GM12878 (cell line): ENCODE measurements around the gene MIGA2. TPM values are rescaled to one million over a fixed set of nuclear protein-coding genes. Genes with fewer than 3 reads are reported as not detected.

Experiments used
- ATAC-seq: fragments of 200-7000 bp; cut with Tn5 transposase; 3 replicates; pipeline ENCODE4 v1.9.1; 2020; ENCODE audit warnings: mild to moderate bottlenecking, moderate library complexity
- BruUV-seq: library from RNA; stranded (reverse); fragments of 400-500 nt; replicated peaks from 2 replicates; lab custom pipeline; 2021; lab: Mats Ljungman, UMichigan
- CTCF ChIA-PET: fragments of 300-600 bp; sonication (Branson Sonifier 250); formaldehyde crosslinking; extraction: SDS; loops from one replicate; lab custom pipeline; 2021; ENCODE audit warnings: inconsistent platforms; lab: Yijun Ruan, JAX
- POLR2A ChIA-PET: fragments of 350-600 bp; formaldehyde crosslinking; extraction: SDS; loops from one replicate; lab custom pipeline; 2021; ENCODE audit warnings: inconsistent platforms; lab: Charles Lee
- RAD21 ChIA-PET: fragments of 300-600 bp; sonication (Branson Sonifier 250); formaldehyde crosslinking; loops from one replicate; lab custom pipeline; 2023; ENCODE audit warnings: antibody characterized with exemption; ENCODE audit not compliant: unreplicated experiment; lab: Charles Lee
- SMC1A ChIA-PET: fragments of 300-600 bp; sonication (Branson Sonifier 250); formaldehyde crosslinking; loops from one replicate; lab custom pipeline; 2023; ENCODE audit not compliant: unreplicated experiment, uncharacterized antibody; lab: Charles Lee
- DNase-seq: peaks from one replicate; pipeline ENCODE4 v3.0.0-alpha.2; 2011; ENCODE audit warnings: low read depth, low spot score
- FAIRE-seq: peaks from 3 replicates; lab custom pipeline; 2011; peaks lifted over from hg19 to GRCh38; lab: Jason Lieb, UNC
- H2AFZ ChIP-seq: 2 replicates; pipeline ENCODE4 v1.6.0; 2011; ENCODE audit warnings: low read depth, low read length, control low read depth; ENCODE audit not compliant: control insufficient read depth
- H3K27ac ChIP-seq: 2 replicates; pipeline ENCODE4 v1.5.1; 2011; ENCODE audit warnings: control low read depth; ENCODE audit not compliant: control insufficient read depth, insufficient read depth
- H3K27me3 ChIP-seq, 2 experiments: replicated peaks in 1 of 2; 2 replicates each; pipeline versions ENCODE4 v1.6.0 to v1.6.1; 2011; ENCODE audit warnings: low read length in 1 of 2; ENCODE audit not compliant: control insufficient read depth in 2 of 2, insufficient read depth in 2 of 2
- H3K36me3 ChIP-seq, 2 experiments: 2 replicates each; pipeline ENCODE4 v1.5.1; 2011; ENCODE audit warnings: low read length in 1 of 2; ENCODE audit not compliant: control insufficient read depth in 2 of 2, insufficient read depth in 2 of 2
- H3K4me1 ChIP-seq: 2 replicates; pipeline ENCODE4 v1.6.1; 2011; ENCODE audit warnings: mild to moderate bottlenecking, low read length, moderate library complexity, mixed read lengths; ENCODE audit not compliant: control insufficient read depth, insufficient read depth
- H3K4me2 ChIP-seq: 2 replicates; pipeline ENCODE4 v1.6.0; 2011; ENCODE audit warnings: control low read depth; ENCODE audit not compliant: control insufficient read depth, insufficient read depth
- H3K4me3 ChIP-seq: fragments of 200-600 bp; sonication (generic); 2 replicates; pipeline ENCODE4 v1.5.1; 2016
- H3K79me2 ChIP-seq: 2 replicates; pipeline ENCODE4 v1.6.0; 2011; ENCODE audit warnings: low read length; ENCODE audit not compliant: control insufficient read depth, insufficient read depth
- H3K9ac ChIP-seq: 2 replicates; pipeline ENCODE4 v1.8.0; 2011; ENCODE audit warnings: low read length, control low read depth, mixed read lengths; ENCODE audit not compliant: control insufficient read depth, insufficient read depth
- H3K9me3 ChIP-seq: replicated peaks from 3 replicates; pipeline ENCODE4 v1.5.1; 2011; ENCODE audit warnings: mild to moderate bottlenecking, low read length; ENCODE audit not compliant: control insufficient read depth, insufficient read depth
- H4K20me1 ChIP-seq: 2 replicates; pipeline ENCODE4 v1.6.0; 2011; ENCODE audit not compliant: control insufficient read depth, insufficient read depth
- EZH2 ChIP-seq: IDR thresholded peaks from 2 replicates; pipeline ENCODE4 v1.6.1; 2012; ENCODE audit warnings: low read depth, mild to moderate bottlenecking, control low read depth, inconsistent platforms, low read length, borderline replicate concordance; ENCODE audit not compliant: control insufficient read depth
- MTA3 ChIP-seq: IDR thresholded peaks from 2 replicates; pipeline ENCODE4 v1.6.1; 2012; ENCODE audit warnings: low read length, inconsistent platforms, borderline replicate concordance
- TCF3 ChIP-seq: IDR thresholded peaks from 2 replicates; pipeline ENCODE4 v1.6.1; 2012; ENCODE audit warnings: low read depth, mild to moderate bottlenecking, low read length, borderline replicate concordance; ENCODE audit not compliant: insufficient read depth
- ZBED1 ChIP-seq: IDR thresholded peaks from 2 replicates; pipeline ENCODE4 v1.6.1; 2016; ENCODE audit warnings: borderline replicate concordance
- ZNF217 ChIP-seq: fragments of 450-650 bp; IDR thresholded peaks from 2 replicates; pipeline ENCODE4 v1.6.1; 2017; ENCODE audit warnings: antibody characterized with exemption, mild to moderate bottlenecking
- WGBS: methylation state at CpG from one replicate; pipeline ENCODE4 v1.1.6; 2016; ENCODE audit warnings: low lambda C conversion rate; ENCODE audit not compliant: insufficient replicate concordance, insufficient coverage; ENCODE audit errors: missing lambda C conversion rate; 5-methylcytosine and 5-hydroxymethylcytosine counted together
- in situ Hi-C: fragments of 300-500 bp; cut with MboI; formaldehyde crosslinking; loops from 9 replicates; pipeline ENCODE4 v1.14.3; 2018; ENCODE audit warnings: mixed read lengths
- intact Hi-C: fragments of 100-400 bp; cut with micrococcal nuclease; formaldehyde crosslinking; loops from one replicate; pipeline ENCODE4 v1.14.2; 2022; ENCODE audit not compliant: unreplicated experiment
- polyA plus RNA-seq, 11 experiments: library from polyadenylated mRNA; depleted of rRNA in 4 of 11; unstranded in 6 of 11; stranded (reverse) in 5 of 11; fragments of >200 nt; fragmentation: Nextera tagmentation in 4 of 11; fragmentation: Illumina TruSeq in 1 of 11; extraction: Ambion mirVana in 4 of 11; extraction: Trizol in 1 of 11; gene quantifications; 1 replicate in 1 of 11; 2 replicates in 10 of 11; pipeline versions ENCODE4 v1.2.1 to v1.2.3, GENCODE V29; 2011 to 2016; ENCODE audit warnings: inconsistent platforms in 2 of 11, missing spikeins in 2 of 11, low read depth in 1 of 11
- total RNA-seq, 4 experiments: library from RNA; depleted of rRNA in 3 of 4; stranded (reverse); fragments of >200 nt in 3 of 4; fragmentation: Illumina TruSeq in 1 of 4; extraction: Trizol in 1 of 4; gene quantifications; 2 replicates each; pipeline versions ENCODE4 v1.2.1 to v1.2.3, GENCODE V29; 2013 to 2021
- TF ChIP-seq, protein P1 (sequence below): fragments of 450-650 bp; IDR thresholded peaks from 2 replicates; pipeline ENCODE4 v1.6.1; 2017; ENCODE audit warnings: mild to moderate bottlenecking, low read depth, inconsistent platforms; ENCODE audit not compliant: poor library complexity, severe bottlenecking

The MIGA2 gene
- total and polyA plus RNA-seq, 10 of the 15 experiments (the other 5 are each of a cell fraction or from before 2014, with no cell fraction given): 0.14 to 31.0 (median 12.7) TPM

DNA sequence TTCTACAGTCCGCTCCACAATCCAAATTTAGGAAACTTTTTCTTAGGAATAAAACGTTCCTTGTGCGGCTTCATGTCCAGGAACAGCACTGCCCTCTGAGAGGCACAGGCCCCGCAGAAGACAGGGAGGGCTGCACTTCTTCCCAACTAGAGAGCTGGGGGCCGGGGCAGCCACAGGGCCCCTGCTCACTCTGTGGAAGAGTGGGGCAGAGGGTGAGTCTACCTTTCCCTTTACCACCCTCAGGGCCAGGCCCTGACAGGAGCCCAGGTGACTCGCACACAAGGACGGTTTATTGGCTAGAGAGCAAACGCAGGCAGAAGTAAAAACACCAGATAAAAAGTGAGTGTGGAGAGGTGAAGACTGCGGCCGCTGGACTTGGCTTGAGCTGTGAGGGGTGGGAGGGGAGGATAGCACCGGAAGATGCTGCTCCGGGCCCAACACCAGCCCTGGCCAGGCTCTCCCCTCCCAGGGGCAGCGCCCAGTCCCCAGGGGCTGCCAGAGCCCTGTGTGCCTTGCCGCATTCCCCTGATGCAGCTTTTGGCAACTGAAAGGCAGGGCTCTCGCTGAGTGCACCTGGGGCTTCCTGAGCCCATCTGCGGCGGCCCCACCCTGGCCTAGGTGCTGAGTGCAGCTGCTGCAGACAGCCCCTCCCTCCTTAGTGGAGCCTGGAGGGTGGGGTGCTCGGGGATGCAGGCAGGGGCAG is 28.5 kb upstream of the MIGA2 start:
- ChIA-PET POLR2A (interaction anchor here (0.6 kb wide), 1 partner anchor 1388 kb away, joined by 3 read pairs; no protein-coding TSS in a partner anchor), SMC1A (no interaction called here), CTCF (interaction anchor here (0.9 to 1.3 kb wide), 4 partner anchors 10 to 57 kb away, joined by 3 to 5 read pairs (median 4); no protein-coding TSS in a partner anchor), RAD21 (interaction anchor here (0.6 to 1.2 kb wide), 2 partner anchors 9 to 15 kb away, joined by 3 read pairs; no protein-coding TSS in a partner anchor)
- no peaks in the 10 kb centered on the region for H3K4me1 ChIP-seq
- 86% methylated on average over 15 of the region's 18 CpGs for WGBS
- no peak overlapping the region for H3K4me3 ChIP-seq
- DNase-seq: no peak
- no peaks in the 10 kb centered on the region for H3K27me3 ChIP-seq
- no TSS peak for BruUV-seq
- no peak overlapping the region for H2AFZ ChIP-seq
- in situ Hi-C loops: no loop called here
- ATAC-seq: no peak
- no peak for FAIRE-seq
- intact Hi-C loops: no loop called here
- TF ChIP-seq, protein P1, sequence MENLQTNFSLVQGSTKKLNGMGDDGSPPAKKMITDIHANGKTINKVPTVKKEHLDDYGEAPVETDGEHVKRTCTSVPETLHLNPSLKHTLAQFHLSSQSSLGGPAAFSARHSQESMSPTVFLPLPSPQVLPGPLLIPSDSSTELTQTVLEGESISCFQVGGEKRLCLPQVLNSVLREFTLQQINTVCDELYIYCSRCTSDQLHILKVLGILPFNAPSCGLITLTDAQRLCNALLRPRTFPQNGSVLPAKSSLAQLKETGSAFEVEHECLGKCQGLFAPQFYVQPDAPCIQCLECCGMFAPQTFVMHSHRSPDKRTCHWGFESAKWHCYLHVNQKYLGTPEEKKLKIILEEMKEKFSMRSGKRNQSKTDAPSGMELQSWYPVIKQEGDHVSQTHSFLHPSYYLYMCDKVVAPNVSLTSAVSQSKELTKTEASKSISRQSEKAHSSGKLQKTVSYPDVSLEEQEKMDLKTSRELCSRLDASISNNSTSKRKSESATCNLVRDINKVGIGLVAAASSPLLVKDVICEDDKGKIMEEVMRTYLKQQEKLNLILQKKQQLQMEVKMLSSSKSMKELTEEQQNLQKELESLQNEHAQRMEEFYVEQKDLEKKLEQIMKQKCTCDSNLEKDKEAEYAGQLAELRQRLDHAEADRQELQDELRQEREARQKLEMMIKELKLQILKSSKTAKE: no peak
- peak; percentile 39; the same call in 1 of the 2 replicates for TF ChIP-seq MTA3
- peaks cover 24 to 30% of the 10 kb centered on the region in 2 experiments for H3K36me3 ChIP-seq
- no peak overlapping the region for H3K9ac ChIP-seq
- H3K4me2 ChIP-seq: no peak overlapping the region
- H3K9me3 ChIP-seq: no peaks in the 10 kb centered on the region
- no peaks in the 10 kb centered on the region for H3K79me2 ChIP-seq
- H3K27ac ChIP-seq: no peak overlapping the region
- H4K20me1 ChIP-seq: no peaks in the 10 kb centered on the region

DNA sequence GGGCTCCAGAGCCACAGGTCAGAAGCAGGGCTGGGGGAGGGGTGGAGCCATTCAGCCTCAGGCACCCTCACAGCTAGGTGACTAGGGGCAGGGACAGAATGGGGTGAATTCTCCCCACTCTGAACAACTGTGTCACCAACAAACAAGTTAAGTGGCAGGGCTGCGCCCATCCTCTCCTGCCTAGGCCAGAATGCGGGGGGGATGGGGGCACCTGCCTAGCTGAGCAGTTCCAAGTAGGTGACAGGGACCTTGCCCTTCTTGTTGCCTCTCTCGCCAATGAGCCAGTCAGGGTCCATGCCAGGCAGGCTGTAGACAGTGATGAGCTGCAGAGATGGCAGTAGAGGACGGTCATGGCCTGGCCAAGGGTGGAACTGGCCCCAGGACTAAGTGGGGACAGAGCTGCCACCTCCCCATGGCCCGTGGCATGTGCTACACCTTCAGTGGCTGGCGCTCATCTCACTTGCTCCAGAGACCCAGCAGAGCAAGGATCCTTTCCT is 27.9 kb upstream of the MIGA2 start:
- no peak for FAIRE-seq
- ChIA-PET RAD21 (no interaction called here), SMC1A (no interaction called here), CTCF (interaction anchor here (0.9 to 1.2 kb wide), 2 partner anchors 12 to 29 kb away, joined by 3 to 5 read pairs; no protein-coding TSS in a partner anchor), POLR2A (no interaction called here)
- no peak overlapping the region for H2AFZ ChIP-seq
- BruUV-seq: no TSS peak
- H3K27ac ChIP-seq: no peak overlapping the region
- ATAC-seq: no peak
- no peak for TF ChIP-seq ZNF217
- no peak for TF ChIP-seq EZH2
- TF ChIP-seq ZBED1: no peak
- TF ChIP-seq TCF3: no peak
- no peak for DNase-seq
- H3K9ac ChIP-seq: no peak overlapping the region
- 87% methylated on average over 6 of the region's 6 CpGs for WGBS
- H4K20me1 ChIP-seq: no peaks in the 10 kb centered on the region
- no peaks in the 10 kb centered on the region for H3K9me3 ChIP-seq
- no peaks in the 10 kb centered on the region for H3K4me1 ChIP-seq
- H3K36me3 ChIP-seq: peaks cover 18 to 26% of the 10 kb centered on the region in 2 experiments
- H3K27me3 ChIP-seq: no peaks in the 10 kb centered on the region
- in situ Hi-C loops: no loop called here
- intact Hi-C loops: no loop called here
- H3K4me3 ChIP-seq: no peak overlapping the region
- no peak overlapping the region for H3K4me2 ChIP-seq
- no peaks in the 10 kb centered on the region for H3K79me2 ChIP-seq
